ENCODE data around the gene ZNF438.
"Not testable (repeated sequence)": the region's sequence is repeated elsewhere in the genome, so short reads cannot be mapped to it uniquely, and the experiment has no call there.

Gene ZNF438

DNA sequence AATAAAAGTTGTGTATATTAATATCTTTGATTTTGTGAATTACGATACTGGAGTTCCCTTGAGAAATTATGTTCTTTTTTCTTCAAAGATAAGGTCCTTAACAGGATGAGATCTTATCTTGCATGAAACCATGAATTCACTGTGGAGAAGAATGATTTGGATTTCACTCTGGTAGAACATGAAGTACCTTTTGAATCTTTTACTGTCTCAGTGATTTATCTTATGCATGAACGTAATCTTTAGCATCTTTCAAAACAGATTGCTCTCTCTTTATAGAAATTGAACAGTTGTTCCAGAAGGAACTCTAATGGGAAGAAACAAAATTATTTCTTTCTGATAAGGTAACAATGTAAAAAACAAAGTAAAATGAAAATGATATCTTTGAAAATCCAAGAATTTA, 11.0 kb upstream of the ZNF438 start:
- no peak for DNase-seq

DNA sequence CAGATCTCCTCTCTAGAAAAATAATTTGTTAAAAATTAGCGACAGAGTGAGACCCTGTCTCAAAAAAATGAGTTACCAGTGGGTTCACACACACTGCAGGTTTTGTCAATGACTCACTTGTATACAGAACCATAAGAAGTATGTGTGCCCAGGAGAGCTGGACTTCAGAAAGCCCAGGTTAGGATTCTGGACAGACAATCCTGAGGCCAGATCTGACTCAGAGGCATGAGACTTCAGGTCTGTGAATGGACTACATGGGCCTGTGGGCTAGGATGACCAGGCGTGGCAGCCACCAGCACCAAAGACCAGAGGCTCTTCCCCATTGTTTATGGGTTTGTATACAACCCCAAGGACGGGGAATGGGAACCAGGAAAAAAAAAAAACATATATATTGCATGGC, 9.3 kb upstream of the ZNF438 start:
- no peak for DNase-seq

DNA sequence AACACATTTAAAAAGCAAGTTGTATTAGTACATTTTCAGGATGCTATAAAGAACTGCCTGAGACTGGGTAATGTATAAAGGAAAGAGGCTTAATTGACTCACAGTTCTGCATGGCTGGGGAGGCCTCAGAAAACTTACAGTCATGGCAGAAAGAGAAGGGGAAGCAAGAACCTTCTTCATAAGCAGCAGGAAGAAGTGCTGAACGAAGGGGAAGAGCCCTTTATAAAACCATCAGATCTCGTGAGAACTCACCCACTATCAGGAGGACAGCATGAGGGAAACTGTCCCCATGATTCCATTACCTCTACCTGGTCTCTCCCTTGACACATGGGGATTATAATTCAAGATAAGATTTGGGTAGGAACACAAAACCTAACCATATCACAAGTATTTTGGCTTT, 7.3 kb upstream of the ZNF438 start:
- DNase-seq, result not testable (repeated sequence)

DNA sequence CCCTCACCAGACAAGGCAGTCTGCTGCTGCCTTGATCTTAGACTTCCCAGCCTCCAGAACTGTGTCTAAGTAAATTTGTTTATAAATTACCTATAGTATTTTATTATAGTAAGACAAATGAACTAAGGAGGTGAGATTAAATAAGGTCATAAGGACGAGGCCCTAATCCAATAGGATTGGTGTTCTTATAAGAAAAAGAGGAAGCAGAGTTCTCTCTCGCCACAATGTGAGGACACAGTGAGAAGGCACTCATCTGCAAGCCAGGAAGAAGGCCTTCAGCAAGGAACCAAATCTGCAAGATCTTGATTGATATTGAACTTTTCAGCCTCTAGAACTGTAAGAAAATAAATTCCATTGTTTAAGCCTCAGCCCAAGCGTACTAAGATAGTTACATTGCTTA, 6.1 kb upstream of the ZNF438 start:
- no peak for DNase-seq

DNA sequence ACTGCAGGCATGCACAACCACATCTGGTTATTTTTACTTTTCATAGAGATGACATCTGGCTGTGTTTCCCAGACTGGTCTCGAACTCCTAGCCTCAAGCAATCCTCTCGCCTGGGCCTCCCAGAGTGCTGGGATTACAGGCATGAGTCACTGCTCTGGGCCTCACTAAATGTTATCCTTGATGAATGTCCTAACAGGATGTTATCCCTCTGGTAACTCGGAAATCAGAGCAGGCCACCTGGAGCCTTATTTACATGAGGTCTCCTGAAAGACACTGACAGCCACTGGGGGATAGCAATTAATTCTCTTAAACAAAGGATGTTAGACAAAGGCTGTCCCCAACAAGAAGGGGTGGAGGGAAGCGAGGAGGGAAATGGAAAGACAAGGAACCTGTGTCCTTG, 4.5 kb upstream of the ZNF438 start:
- DNase-seq, result no peak

DNA sequence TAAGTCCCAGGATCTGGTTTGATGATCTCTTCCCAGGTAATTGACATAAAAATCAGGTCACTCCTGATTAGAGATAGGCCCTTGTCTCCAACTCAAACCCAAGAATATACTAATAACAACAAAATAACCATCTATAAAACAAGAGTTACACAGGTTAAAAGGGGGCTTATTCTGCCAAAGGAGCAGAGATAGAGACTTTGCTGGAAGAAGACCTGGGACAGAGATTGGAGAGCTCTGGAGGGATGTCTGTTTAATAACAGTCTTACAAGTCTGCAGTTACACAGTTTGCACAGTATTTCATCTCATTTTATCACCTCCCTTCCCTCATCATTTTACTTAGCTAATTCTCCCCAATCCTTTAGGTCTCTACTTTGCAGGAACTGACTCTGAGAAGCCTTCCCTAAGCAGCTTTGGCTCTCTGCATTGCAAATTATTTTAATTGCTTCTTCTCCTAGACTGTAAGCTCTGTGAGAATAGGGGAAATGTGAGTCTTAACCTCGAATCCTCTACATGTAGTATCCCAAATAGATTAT, 3.7 kb upstream of the ZNF438 start:
- DNase-seq, result no peak

DNA sequence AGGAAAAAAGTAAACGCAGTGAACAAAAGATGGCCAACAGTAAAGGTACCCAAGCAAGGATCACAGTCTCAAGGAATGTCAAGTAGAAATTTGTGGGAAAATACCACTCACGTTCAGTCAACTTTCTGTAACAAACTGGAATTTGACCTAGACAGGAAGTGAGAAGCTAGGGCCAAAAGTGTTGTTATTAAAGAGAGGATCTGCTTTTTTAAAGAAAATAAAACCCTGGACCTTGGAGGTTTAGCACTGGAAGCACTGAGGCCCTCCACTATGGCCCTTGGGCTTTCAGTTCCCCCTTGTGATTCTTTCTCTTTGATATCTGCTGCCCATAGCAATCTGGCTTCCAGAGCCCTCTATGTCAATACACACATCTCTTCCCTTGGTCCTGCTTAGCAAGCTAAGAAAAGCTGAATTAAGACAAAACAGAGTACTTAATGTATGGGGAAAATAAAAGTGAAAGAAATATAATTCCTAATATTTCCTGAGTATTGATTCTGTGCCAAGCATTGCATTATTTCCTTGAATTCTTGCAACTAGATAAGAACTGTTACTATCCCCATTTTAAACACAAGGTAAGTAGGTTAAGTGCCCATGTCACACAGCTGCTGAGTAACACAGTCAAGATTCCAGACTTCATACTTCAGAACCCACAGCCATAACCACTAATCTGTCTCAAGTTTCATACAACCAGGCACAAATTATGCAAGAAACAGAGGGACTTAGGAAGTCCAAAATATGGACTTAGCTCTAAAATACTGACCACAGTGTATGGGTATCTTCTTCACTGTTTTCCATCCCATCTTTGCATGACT, 2.6 kb upstream of the ZNF438 start:
- no peak for DNase-seq

DNA sequence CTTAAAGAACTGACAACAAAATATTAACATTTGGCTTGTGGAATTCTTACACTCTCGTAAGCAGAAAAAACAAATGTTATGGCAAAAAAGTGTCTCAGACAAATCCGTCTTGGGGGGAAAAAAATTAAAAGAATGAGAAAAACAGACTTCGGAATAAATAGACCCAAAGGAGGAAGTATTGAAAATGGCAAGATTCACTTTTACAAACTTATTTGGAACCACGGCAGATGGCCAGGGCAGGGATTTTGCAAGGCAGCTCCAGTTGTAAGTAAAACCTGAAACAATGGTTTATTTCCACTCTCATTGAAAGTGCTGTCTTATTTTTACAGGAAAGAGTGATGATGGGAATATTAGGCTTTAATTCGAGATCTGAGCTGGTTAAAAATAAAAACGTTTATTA, 1.5 kb upstream of the ZNF438 start:
- DNase-seq, result no peak

DNA sequence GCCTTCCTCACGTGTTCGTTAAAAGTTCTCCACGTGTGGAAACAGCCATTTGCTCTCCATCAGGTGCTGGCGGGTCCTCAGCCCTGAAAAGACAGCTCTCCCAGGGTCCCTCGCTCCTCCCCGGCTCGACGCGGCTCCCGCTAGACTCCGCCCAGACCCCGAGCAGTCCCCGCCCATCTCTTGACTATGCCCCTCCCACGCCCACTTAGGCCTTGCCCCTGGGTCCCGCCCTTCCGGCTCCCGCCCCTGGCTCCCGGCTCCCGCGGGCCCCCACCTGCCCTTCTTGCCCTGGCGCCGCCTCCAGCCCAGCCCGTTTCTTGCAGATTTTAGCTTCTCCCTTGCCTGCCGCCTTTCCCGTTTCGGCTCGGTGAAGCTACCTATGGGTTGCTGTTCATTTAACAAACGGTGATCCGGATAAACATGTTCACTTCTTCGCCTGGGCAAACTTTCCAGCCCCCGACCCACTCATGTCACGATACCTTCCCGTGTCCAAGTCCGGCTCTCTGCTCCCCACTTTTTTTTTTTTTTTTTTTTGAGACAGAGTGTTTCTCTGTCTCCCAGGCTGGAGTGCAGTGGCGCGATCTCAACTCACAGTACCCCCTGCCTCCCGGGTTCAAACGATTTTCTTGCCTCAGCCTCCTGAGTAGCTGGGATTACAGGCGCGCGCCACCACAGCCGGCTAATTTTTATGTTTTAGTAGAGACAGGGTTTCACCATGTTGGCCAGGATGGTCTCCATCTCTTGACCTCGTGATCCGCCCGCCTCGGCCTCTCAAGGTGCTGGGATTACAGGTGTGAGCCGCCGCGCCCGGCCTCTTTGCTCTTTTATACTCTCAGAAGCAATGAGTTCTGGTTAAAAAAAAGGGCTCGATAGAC, 830 bp upstream of the ZNF438 start:
- DNase-seq, result peak; percentile 69

DNA sequence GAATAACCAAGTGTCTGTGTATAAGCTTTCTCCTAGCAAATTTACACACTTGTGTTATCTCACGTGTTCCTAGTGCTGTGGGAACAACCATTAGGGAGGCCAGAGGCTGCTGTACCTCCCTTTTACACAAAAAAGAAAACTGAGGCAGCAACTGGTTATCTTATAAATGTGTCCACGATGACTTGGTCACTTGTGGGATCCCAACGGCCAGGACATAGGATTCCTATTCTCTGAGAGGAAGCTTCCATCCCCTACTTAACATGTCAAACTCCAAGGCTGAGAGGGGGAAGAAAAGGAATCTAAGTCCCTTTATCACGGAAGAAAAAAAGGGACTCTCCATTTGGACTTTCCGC, 484 bp downstream of the ZNF438 start:
- DNase-seq, result no peak

DNA sequence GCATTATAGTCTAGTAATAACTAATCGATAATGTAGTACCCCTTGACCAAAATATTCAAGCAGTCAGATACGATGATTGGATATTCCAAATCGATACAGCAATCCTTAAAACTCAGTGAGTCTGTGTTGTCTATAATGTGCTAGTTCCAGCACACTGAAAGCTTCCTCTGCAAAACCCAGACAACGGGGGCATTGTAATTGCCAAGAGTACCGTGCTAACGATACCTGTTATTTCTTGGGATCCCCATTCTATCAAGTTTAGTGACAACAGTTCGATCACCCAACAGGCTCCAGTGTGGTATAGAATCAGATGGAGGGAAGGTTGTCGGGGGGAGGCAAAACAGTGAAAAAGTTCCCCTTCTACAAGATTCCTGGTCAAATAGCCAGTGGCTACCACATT, 865 bp downstream of the ZNF438 start:
- DNase-seq, result no peak

DNA sequence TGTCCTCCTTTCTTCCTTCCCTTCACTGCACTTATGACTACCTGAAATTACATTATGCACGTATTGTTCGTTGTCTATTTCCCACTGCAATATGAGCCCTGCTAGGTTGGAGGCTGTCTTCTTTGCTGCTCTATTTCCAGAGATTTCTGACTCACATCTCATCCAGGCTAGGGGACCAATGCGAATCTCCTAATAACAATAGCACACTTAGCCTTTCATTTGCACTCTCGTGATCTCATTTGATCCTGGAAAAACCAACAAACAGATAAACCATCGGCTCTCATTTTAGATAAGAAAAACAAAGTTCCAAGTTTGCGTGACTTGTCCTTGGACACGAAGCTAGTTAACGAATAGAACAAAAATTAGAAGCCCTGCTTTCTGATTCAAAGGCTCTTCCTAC, 1.4 kb downstream of the ZNF438 start:
- DNase-seq, result no peak

DNA sequence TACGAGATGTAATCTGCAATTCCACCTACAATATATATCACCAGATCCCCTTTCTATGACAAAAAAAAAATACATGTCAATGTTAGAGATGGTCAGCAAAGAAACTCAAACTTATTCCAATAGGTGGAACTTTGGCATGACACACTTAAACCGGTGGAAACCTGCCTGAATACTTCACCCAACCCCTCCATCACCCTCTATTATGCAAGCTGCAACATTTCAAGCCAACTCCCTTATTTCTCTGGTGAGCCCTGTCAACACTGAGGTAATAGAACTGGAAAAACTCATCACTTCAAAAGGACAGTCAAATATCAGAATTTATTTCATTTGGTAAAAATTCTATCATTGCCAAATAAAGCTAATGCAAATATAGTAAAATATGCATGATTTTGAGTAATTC, 3.6 kb downstream of the ZNF438 start:
- DNase-seq, result no peak

DNA sequence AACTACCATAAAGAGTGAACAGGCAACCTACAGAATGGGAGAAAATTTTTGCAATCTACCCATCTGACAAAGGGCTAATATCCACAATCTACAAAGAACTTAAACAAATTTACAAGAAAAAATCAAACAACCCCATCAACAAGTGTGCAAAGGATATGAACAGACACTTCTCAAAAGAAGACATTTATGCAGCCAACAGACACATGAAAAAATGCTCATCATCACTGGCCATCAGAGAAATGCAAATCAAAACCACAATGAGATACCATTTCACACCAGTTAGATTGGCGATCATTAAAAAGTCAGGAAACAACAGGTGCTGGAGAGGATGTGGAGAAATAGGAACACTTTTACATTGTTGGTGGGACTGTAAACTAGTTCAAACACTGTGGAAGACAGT, 5.4 kb downstream of the ZNF438 start:
- DNase-seq, result not testable (repeated sequence)

DNA sequence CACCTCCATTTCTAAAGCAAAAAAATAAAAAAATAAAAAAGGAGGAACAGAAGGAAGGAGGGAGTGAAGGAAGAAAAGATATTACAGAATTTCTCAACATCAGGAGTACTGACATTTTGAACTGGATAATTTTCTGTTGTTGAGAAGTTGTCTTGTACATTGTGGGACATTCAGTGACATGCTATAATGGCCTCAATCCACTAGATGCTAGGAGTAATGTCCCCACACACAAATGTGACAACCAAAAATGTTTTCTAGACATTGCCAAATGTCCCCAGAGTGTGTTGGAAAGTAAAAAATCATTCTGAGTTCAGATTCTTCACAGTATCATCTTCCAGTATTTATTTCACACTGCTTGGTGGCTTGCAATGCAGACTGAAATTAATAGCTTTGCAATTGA, 6.5 kb downstream of the ZNF438 start:
- DNase-seq, result no peak

DNA sequence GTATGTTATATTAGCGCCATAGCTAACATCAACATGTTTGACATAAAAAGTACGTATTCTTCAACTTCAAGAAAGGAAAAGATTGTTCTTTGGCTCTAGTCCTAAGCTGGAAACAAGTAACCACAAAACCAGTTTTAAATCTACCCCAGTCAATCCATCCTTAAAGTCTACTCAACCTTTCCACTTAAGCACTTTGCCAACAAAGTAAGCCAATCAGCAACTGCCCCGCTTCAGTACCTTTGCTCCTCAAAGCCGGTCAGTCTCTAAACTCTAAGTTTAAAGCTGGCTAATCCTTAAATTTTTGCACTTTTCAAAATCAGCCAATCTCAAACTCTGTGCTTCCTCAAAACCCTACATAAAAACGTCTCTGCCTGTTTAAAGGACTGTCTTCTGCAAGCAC, 8.1 kb downstream of the ZNF438 start:
- DNase-seq, result no peak

DNA sequence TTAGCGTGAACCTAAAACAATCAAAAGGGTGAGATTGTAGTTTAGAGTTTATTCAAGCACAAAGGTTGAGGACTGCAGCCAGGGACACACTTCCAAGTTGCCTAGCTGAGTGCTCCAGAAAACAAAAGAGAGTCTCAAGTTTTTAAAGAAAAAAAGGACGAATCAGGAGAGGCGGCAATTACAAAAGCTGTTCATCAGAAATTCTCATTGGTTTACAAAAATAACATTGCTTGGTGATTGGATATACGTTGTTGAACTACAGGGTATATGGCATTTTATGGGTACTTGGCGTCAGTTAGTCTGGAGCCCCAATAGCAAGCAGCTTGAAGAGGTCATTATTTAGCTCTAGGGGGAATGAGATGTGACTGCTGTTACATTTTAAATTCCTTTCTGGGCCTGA, 11.5 kb downstream of the ZNF438 start:
- no peak for DNase-seq

DNA sequence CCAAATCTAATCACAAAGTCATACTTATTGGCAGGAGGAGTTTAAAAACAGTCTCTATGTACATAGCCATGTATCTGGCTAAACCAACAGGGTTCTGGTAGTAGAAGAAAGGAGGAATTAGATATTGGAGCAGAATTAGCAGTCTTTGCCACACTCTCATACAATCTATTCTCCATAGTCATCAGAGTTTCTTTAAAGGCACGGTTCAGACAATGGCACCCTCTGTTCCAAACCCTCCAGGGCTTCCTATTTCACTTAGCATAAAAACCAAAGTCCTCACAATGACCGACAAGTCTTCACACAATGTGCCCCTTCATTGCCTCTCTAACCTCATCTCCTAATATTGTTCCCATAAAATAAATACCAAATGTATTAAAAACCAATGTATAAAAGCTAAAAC, 12.7 kb downstream of the ZNF438 start:
- no peak for DNase-seq

DNA sequence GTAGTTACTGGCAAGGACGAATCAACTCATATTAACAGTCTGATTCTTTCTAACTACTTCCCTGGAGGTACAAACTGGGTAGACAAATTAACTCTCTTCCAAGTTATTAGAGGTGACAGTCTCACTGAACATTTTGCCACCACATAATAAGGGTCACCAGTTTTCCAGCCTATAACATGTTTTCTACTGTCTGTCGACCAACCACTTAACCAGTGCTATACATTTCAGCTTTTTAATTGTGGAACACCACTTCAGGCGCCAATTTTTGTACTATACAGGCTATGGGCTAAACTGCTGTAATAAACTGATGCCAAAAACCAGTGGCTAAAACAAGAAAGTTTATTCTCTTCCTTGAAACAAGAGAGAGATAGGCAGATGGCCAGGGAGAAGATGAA, 13.3 kb downstream of the ZNF438 start:
- DNase-seq, result no peak

DNA sequence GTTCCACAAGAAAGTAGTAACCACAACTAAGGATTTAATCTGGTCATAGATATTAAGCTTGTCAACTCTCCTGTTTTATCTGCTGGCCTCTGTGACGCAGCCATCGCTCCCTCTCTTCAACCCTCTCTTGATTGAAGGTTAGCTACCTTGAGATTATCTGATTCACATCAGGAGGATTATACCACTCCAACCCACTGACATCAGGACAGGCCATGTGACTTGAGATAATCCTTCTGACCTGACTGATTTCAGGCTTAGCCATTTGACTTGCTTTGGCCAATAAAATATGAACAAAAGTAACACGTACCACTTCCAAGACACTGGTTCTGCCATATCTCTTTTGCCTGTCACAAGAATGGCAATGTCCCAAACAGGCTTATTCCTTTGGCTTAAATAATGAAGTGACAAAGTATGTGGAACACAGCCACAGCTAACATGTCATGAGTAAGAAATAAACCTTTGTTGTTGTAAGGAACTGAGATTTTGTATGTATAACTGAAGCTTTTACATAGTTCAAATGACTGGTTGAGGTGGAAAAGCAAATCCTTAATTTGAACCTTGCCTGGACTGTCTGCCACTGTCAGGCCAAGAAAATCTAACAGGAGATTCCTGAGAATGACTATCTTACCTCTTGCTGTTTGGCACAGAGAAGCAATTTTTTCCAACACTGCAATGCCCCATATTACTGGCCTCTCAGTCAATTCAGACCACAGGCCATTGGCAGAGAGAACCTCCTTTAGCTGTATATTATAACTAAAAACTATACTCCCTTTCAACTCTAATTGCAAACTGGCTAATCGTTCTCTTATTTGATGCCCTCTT, 13.9 kb downstream of the ZNF438 start:
- no peak for DNase-seq

DNA sequence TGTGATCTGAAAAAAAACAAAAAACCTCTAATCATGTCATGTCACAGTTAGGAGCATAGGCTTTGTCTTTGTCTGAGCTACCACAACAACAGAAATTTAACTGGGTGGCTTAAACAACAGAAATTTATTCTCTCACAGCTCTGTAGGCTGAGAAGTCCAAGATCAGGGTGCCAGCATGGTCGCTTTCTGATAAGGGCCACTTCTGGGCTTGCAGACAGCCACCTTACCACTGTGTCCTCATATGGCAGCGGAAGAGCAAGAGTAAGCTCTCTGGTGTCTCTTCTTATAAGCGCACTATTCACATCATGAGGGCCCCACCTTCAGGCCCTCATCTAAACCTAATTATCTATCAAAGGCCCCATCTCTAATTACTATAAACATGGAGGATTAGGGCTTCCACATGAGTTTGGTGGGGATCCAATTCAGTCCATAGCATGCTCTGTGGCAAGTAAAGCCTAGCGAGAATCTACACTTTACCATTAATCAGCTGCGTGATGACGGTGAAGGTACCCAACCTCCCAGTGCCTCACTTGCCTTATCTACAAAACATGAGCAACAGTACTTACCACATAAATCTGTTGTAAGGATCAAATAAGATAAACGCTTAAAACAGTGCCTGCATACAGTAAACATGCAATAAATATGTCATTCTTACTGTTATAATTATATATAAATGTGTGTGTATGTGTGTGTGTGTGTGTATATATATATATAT, 17.3 kb downstream of the ZNF438 start:
- no peak for DNase-seq

DNA sequence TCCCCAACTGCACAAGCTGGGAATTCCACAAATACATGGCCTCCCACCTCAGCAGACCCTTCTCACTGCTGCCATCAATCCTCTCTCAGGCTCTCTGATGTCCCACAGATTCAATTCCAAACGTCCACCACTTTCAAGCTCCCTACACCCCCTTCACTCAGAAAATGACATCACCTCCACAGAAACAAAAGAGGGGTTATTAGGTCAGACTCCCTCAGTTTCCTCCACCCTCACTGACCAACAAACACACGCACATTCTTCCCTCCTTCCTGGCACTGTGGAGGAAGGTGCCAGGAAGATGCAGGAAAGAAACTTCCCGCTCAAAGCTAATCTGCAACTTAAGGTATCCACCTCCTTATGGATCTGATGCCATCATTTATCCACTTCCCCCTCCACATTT, 18.3 kb downstream of the ZNF438 start:
- no peak for DNase-seq

DNA sequence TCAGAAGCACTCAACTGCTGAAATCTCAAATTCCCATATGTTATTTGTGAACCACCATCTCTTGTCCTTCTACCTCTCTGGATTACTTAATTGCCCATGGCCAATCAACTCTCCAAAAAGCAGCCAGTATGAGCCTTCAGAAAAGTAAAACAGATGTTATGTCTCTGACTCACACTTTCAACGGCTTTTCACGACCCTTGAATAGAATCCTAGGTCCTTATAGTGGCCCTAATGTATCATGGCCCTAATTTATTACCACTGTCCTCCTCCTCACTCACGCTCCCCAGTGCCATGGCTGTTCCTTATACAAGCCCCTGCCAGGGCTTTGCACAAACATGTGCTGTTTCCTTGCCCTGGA, 20.0 kb downstream of the ZNF438 start:
- no peak for DNase-seq

All from NK-92 treated with Interleukin-12 subunit alpha and Interleukin-12 subunit beta, amount 100 ng/mL, for 24 hours (cell line).